HepG2 (cell line): ENCODE results near the gene FNIP2. TPM values are rescaled to one million over a fixed set of nuclear protein-coding genes. Genes with fewer than 3 reads are reported as not detected.

Source experiments
- ATF5 ChIP-seq: sonication (generic); formaldehyde crosslinking; IDR thresholded peaks from 2 replicates; pipeline ENCODE4 v1.4.0; 2020; ENCODE audit warnings: mild to moderate bottlenecking, low read depth, missing genetic modification reagents
- BCL6 ChIP-seq: IDR thresholded peaks from 2 replicates; pipeline ENCODE4 v1.6.1; 2016; ENCODE audit warnings: missing genetic modification reagents, missing compliant biosample characterization
- CEBPG ChIP-seq: IDR thresholded peaks from 2 replicates; pipeline ENCODE4 v1.6.1; 2016
- HDAC6 ChIP-seq: fragments of 200-600 bp; sonication (generic); IDR thresholded peaks from 2 replicates; pipeline ENCODE4 v1.7.0; 2017; ENCODE audit warnings: mild to moderate bottlenecking, antibody characterized with exemption, low read length, low read depth
- HOXA3 ChIP-seq: sonication (generic); formaldehyde crosslinking; IDR thresholded peaks from 2 replicates; pipeline ENCODE4 v1.5.0; 2020; ENCODE audit warnings: missing genetic modification reagents
- NCOR1 ChIP-seq: fragments of 200-600 bp; sonication (generic); IDR thresholded peaks from 2 replicates; pipeline ENCODE4 v1.7.0; 2017; ENCODE audit warnings: antibody characterized with exemption, low read length, borderline replicate concordance
- RCOR2 ChIP-seq: IDR thresholded peaks from 2 replicates; pipeline ENCODE4 v1.6.1; 2016; ENCODE audit warnings: missing biosample characterization, missing genetic modification reagents
- SALL1 ChIP-seq: sonication (generic); formaldehyde crosslinking; IDR thresholded peaks from 2 replicates; pipeline ENCODE4 v1.8.0; 2022; ENCODE audit warnings: mild to moderate bottlenecking, missing genetic modification reagents
- SMAD9 ChIP-seq: sonication (generic); formaldehyde crosslinking; IDR thresholded peaks from 2 replicates; pipeline ENCODE4 v1.5.1; 2020; ENCODE audit warnings: mild to moderate bottlenecking, missing genetic modification reagents
- ZFP36 ChIP-seq: fragments of 150-350 bp; IDR thresholded peaks from 2 replicates; pipeline ENCODE4 v1.6.1; 2018; ENCODE audit warnings: borderline replicate concordance, low read length, low read depth; ENCODE audit not compliant: partially characterized antibody
- ZFP41 ChIP-seq: sonication (generic); formaldehyde crosslinking; IDR thresholded peaks from 2 replicates; pipeline ENCODE4 v1.4.0; 2020; ENCODE audit warnings: mild to moderate bottlenecking, missing genetic modification reagents, borderline replicate concordance
- ZNF138 ChIP-seq: sonication (generic); formaldehyde crosslinking; IDR thresholded peaks from 2 replicates; pipeline ENCODE4 v1.5.0; 2020; ENCODE audit warnings: mild to moderate bottlenecking, low read depth, missing genetic modification reagents
- ZNF382 ChIP-seq: sonication (generic); formaldehyde crosslinking; IDR thresholded peaks from 2 replicates; pipeline ENCODE4 v1.5.0; 2020; ENCODE audit warnings: missing genetic modification reagents, mild to moderate bottlenecking, borderline replicate concordance
- ZNF546 ChIP-seq: sonication (generic); formaldehyde crosslinking; conservative IDR thresholded peaks from 2 replicates; pipeline ENCODE4 v1.8.1; 2023; ENCODE audit warnings: mild to moderate bottlenecking, missing genetic modification reagents
- ZNF790 ChIP-seq: sonication (generic); formaldehyde crosslinking; IDR thresholded peaks from 2 replicates; pipeline ENCODE4 v1.8.0; 2022; ENCODE audit warnings: missing genetic modification reagents, mild to moderate bottlenecking, borderline replicate concordance
- polyA plus RNA-seq, 8 experiments: library from polyadenylated mRNA; depleted of rRNA in 3 of 8; stranded (reverse) in 7 of 8; unstranded in 1 of 8; fragments of >200 nt; fragmentation: Illumina TruSeq in 4 of 8; extraction: Trizol in 4 of 8; gene quantifications; 2 replicates each; pipeline versions ENCODE4 v1.2.1 to v1.2.3, GENCODE V29; 2011 to 2016; ENCODE audit warnings: low read depth in 4 of 8, missing spikeins in 1 of 8, mixed read lengths in 1 of 8; ENCODE audit not compliant: insufficient read depth in 1 of 8
- total RNA-seq, 5 experiments: library from RNA; depleted of rRNA; stranded (reverse); fragments of >200 nt; fragmentation: Illumina TruSeq; extraction: Trizol; gene quantifications; 2 replicates each; pipeline ENCODE4 v1.2.3, GENCODE V29; 2016; ENCODE audit warnings: low read depth in 1 of 5
- TF ChIP-seq, protein P1 (sequence below): sonication (generic); formaldehyde crosslinking; IDR thresholded peaks from 2 replicates; pipeline ENCODE4 v1.4.0; 2020; ENCODE audit warnings: mild to moderate bottlenecking, missing genetic modification reagents, borderline replicate concordance
- TF ChIP-seq, protein P2 (sequence below): sonication (generic); formaldehyde crosslinking; IDR thresholded peaks from 2 replicates; pipeline ENCODE4 v1.5.0; 2020; ENCODE audit warnings: mild to moderate bottlenecking, missing genetic modification reagents, borderline replicate concordance
- TF ChIP-seq, protein P3 (sequence below): sonication (generic); formaldehyde crosslinking; IDR thresholded peaks from 2 replicates; pipeline ENCODE4 v1.4.0; 2020; ENCODE audit warnings: missing genetic modification reagents
- TF ChIP-seq, protein P4 (sequence below): sonication (generic); formaldehyde crosslinking; IDR thresholded peaks from 2 replicates; pipeline ENCODE4 v1.4.0; 2020; ENCODE audit warnings: missing genetic modification reagents
- TF ChIP-seq, protein P5 (sequence below): sonication (generic); formaldehyde crosslinking; IDR thresholded peaks from 2 replicates; pipeline ENCODE4 v1.4.0; 2020; ENCODE audit warnings: mild to moderate bottlenecking, missing genetic modification reagents

The FNIP2 gene
- total and polyA plus RNA-seq, 2 of the 13 experiments (the other 11 are each of a cell fraction or from before 2014, with no cell fraction given): 15.5 to 21.0 TPM

DNA sequence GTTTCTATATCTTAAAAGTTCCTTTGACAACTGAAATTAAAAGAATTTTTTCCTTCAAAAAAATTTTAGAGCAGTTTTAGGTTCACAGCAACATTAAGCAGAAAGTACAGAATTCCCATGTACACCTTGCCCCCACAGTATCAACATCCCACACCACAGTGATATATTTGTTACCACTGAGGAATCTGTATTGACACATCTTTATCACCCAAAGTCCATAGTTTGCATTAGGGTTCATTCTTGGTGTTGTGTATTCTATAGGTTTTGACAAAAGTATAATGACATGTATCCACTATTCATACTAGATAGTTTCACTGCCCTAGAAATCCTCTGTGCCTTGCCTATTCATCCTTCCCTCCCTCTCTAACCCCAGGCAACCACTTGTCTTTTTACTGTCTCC is 43.7 kb downstream of the FNIP2 start (continued):
- TF ChIP-seq ZFP36: no peak
- TF ChIP-seq, protein P1, sequence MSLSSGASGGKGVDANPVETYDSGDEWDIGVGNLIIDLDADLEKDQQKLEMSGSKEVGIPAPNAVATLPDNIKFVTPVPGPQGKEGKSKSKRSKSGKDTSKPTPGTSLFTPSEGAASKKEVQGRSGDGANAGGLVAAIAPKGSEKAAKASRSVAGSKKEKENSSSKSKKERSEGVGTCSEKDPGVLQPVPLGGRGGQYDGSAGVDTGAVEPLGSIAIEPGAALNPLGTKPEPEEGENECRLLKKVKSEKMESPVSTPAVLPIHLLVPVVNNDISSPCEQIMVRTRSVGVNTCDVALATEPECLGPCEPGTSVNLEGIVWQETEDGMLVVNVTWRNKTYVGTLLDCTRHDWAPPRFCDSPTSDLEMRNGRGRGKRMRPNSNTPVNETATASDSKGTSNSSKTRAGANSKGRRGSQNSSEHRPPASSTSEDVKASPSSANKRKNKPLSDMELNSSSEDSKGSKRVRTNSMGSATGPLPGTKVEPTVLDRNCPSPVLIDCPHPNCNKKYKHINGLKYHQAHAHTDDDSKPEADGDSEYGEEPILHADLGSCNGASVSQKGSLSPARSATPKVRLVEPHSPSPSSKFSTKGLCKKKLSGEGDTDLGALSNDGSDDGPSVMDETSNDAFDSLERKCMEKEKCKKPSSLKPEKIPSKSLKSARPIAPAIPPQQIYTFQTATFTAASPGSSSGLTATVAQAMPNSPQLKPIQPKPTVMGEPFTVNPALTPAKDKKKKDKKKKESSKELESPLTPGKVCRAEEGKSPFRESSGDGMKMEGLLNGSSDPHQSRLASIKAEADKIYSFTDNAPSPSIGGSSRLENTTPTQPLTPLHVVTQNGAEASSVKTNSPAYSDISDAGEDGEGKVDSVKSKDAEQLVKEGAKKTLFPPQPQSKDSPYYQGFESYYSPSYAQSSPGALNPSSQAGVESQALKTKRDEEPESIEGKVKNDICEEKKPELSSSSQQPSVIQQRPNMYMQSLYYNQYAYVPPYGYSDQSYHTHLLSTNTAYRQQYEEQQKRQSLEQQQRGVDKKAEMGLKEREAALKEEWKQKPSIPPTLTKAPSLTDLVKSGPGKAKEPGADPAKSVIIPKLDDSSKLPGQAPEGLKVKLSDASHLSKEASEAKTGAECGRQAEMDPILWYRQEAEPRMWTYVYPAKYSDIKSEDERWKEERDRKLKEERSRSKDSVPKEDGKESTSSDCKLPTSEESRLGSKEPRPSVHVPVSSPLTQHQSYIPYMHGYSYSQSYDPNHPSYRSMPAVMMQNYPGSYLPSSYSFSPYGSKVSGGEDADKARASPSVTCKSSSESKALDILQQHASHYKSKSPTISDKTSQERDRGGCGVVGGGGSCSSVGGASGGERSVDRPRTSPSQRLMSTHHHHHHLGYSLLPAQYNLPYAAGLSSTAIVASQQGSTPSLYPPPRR (CRISPR knock-in tag): peak; percentile 41; the same call in 1 of the 2 replicates
- no peak for TF ChIP-seq SMAD9 (CRISPR knock-in tag)
- peak; percentile 49; the same call in 1 of the 2 replicates for TF ChIP-seq RCOR2 (CRISPR knock-in tag)
- no peak for TF ChIP-seq ZNF382 (CRISPR knock-in tag)
- no peak for TF ChIP-seq ZNF790 (CRISPR knock-in tag)
- TF ChIP-seq, protein P2, sequence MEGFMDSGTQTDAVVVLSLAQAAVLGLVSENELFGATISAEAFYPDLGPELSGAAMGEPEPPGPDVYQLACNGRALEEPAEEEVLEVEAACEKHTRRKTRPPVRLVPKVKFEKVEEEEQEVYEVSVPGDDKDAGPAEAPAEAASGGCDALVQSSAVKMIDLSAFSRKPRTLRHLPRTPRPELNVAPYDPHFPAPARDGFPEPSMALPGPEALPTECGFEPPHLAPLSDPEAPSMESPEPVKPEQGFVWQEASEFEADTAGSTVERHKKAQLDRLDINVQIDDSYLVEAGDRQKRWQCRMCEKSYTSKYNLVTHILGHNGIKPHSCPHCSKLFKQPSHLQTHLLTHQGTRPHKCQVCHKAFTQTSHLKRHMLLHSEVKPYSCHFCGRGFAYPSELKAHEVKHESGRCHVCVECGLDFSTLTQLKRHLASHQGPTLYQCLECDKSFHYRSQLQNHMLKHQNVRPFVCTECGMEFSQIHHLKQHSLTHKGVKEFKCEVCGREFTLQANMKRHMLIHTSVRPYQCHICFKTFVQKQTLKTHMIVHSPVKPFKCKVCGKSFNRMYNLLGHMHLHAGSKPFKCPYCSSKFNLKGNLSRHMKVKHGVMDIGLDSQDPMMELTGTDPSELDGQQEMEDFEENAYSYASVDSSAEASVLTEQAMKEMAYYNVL (CRISPR knock-in tag): no peak
- no peak for TF ChIP-seq ATF5 (CRISPR knock-in tag)
- no peak for TF ChIP-seq ZNF138 (CRISPR knock-in tag)
- TF ChIP-seq, protein P3, sequence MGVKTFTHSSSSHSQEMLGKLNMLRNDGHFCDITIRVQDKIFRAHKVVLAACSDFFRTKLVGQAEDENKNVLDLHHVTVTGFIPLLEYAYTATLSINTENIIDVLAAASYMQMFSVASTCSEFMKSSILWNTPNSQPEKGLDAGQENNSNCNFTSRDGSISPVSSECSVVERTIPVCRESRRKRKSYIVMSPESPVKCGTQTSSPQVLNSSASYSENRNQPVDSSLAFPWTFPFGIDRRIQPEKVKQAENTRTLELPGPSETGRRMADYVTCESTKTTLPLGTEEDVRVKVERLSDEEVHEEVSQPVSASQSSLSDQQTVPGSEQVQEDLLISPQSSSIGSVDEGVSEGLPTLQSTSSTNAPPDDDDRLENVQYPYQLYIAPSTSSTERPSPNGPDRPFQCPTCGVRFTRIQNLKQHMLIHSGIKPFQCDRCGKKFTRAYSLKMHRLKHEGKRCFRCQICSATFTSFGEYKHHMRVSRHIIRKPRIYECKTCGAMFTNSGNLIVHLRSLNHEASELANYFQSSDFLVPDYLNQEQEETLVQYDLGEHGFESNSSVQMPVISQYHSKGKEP: no peak
- no peak for TF ChIP-seq HDAC6
- no peak for TF ChIP-seq ZNF546 (CRISPR knock-in tag)
- peak; percentile 55; the same call in 1 of the 2 replicates for TF ChIP-seq SALL1 (CRISPR knock-in tag)
- TF ChIP-seq CEBPG (CRISPR knock-in tag): peak; percentile 64
- TF ChIP-seq, protein P4, sequence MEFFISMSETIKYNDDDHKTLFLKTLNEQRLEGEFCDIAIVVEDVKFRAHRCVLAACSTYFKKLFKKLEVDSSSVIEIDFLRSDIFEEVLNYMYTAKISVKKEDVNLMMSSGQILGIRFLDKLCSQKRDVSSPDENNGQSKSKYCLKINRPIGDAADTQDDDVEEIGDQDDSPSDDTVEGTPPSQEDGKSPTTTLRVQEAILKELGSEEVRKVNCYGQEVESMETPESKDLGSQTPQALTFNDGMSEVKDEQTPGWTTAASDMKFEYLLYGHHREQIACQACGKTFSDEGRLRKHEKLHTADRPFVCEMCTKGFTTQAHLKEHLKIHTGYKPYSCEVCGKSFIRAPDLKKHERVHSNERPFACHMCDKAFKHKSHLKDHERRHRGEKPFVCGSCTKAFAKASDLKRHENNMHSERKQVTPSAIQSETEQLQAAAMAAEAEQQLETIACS: no peak
- no peak for TF ChIP-seq ZFP41 (CRISPR knock-in tag)
- no peak for TF ChIP-seq HOXA3
- peak; percentile 76; the same call in 1 of the 2 replicates for TF ChIP-seq NCOR1
- TF ChIP-seq, protein P5, sequence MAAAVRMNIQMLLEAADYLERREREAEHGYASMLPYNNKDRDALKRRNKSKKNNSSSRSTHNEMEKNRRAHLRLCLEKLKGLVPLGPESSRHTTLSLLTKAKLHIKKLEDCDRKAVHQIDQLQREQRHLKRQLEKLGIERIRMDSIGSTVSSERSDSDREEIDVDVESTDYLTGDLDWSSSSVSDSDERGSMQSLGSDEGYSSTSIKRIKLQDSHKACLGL (CRISPR knock-in tag): no peak
- peak; percentile 69 for TF ChIP-seq BCL6 (CRISPR knock-in tag)
